SK-N-SH (cell line): Measurements from ENCODE around the gene UBR1. TPM values are rescaled to one million over a fixed set of nuclear protein-coding genes. Genes with fewer than 3 reads are reported as not detected.

Experiments
- CTCF ChIA-PET: fragments of 300-600, 350-600 bp; formaldehyde crosslinking; extraction: SDS; loops from one replicate; lab custom pipeline; 2021; lab: Yijun Ruan, JAX
- POLR2A ChIA-PET: fragments of 350-600 bp; sonication (Branson Sonifier 250); formaldehyde crosslinking; extraction: SDS; loops from one replicate; lab custom pipeline; 2020; ENCODE audit warnings: antibody characterized with exemption, inconsistent platforms; lab: Yijun Ruan, JAX
- DNase-seq: peaks from one replicate; pipeline ENCODE4 v3.0.0; 2012
- H2AFZ ChIP-seq: fragments of 200-600 bp; sonication (generic); 2 replicates; pipeline ENCODE4 v1.8.1; 2016; ENCODE audit warnings: antibody characterized with exemption, mild to moderate bottlenecking, low read depth
- H3F3A ChIP-seq: fragments of 200-600 bp; sonication (generic); replicated peaks from 2 replicates; pipeline ENCODE3; 2016; ENCODE audit warnings: antibody characterized with exemption, mild to moderate bottlenecking; ENCODE audit not compliant: insufficient read depth
- H3K27ac ChIP-seq, 2 experiments: fragments of 200-500 bp in 1 of 2; fragments of 200-600 bp in 1 of 2; sonication (Bioruptor generic) in 1 of 2; sonication (generic), shearing (Covaris generic) in 1 of 2; 2 replicates each; pipeline versions ENCODE4 v1.5.1 to v1.6.1; 2014 to 2016; ENCODE audit warnings: low read depth in 2 of 2, inconsistent platforms in 1 of 2, low read length in 1 of 2, mild to moderate bottlenecking in 1 of 2, mixed read lengths in 1 of 2
- H3K27me3 ChIP-seq: fragments of 200-600 bp; sonication (generic), shearing (Covaris generic); 2 replicates; pipeline ENCODE4 v1.6.1; 2016; ENCODE audit warnings: mixed run types; ENCODE audit not compliant: insufficient read depth
- H3K36me3 ChIP-seq, 2 experiments: fragments of 200-500 bp in 1 of 2; fragments of 200-600 bp in 1 of 2; sonication (Bioruptor generic) in 1 of 2; sonication (generic) in 1 of 2; replicated peaks in 1 of 2; 2 replicates each; pipeline versions ENCODE3 to v1.5.1; 2014 to 2016; ENCODE audit warnings: low read length in 1 of 2, mild to moderate bottlenecking in 1 of 2; ENCODE audit not compliant: insufficient read depth in 2 of 2, control insufficient read depth in 1 of 2
- H3K4me1 ChIP-seq, 2 experiments: fragments of 200-500 bp in 1 of 2; fragments of 200-600 bp in 1 of 2; sonication (Bioruptor generic) in 1 of 2; sonication (generic), shearing (Covaris generic) in 1 of 2; 2 replicates each; pipeline versions ENCODE4 v1.5.1 to v1.6.1; 2014 to 2016; ENCODE audit warnings: low read depth in 1 of 2, low read length in 1 of 2, mixed run types in 1 of 2; ENCODE audit not compliant: insufficient read depth in 2 of 2, control insufficient read depth in 1 of 2
- H3K4me2 ChIP-seq: fragments of 200-600 bp; sonication (generic), shearing (Covaris generic); 2 replicates; pipeline ENCODE4 v1.6.1; 2017; ENCODE audit warnings: mixed run types
- H3K4me3 ChIP-seq, 2 experiments: fragments of 200-500 bp in 1 of 2; fragments of 200-600 bp in 1 of 2; sonication (Bioruptor generic) in 1 of 2; sonication (generic), shearing (Covaris generic) in 1 of 2; 2 replicates each; pipeline versions ENCODE4 v1.5.1 to v1.8.1; 2014 to 2016; ENCODE audit warnings: low read depth in 2 of 2, inconsistent platforms in 1 of 2, low read length in 1 of 2, mild to moderate bottlenecking in 1 of 2, mixed read lengths in 1 of 2, moderate library complexity in 1 of 2
- H3K79me2 ChIP-seq: fragments of 200-600 bp; sonication (generic); 2 replicates; pipeline ENCODE4 v1.8.1; 2017; ENCODE audit warnings: mild to moderate bottlenecking; ENCODE audit not compliant: insufficient read depth
- H3K9ac ChIP-seq: fragments of 200-600 bp; sonication (generic); 2 replicates; pipeline ENCODE4 v1.6.1; 2017; ENCODE audit warnings: mixed run types
- H3K9me2 ChIP-seq: fragments of 200-600 bp; sonication (generic); 2 replicates; pipeline ENCODE4 v1.6.1; 2017; ENCODE audit warnings: mixed run types
- H3K9me3 ChIP-seq: fragments of 200-600 bp; sonication (generic); 2 replicates; pipeline ENCODE4 v1.6.1; 2017; ENCODE audit warnings: mixed run types, mild to moderate bottlenecking, moderate library complexity
- H4K20me1 ChIP-seq: fragments of 200-600 bp; sonication (generic); 2 replicates; pipeline ENCODE4 v1.6.1; 2017; ENCODE audit warnings: mild to moderate bottlenecking, mixed run types; ENCODE audit not compliant: insufficient read depth
- ELF1 ChIP-seq: IDR thresholded peaks from 2 replicates; pipeline ENCODE4 v1.4.0; 2012
- EP300 ChIP-seq, 2 experiments: IDR thresholded peaks; 2 replicates each; pipeline versions ENCODE4 v1.4.0 to v1.6.1; 2012; ENCODE audit warnings: borderline replicate concordance in 1 of 2, low read depth in 1 of 2, low read length in 1 of 2
- EZH2phosphoT487 ChIP-seq: fragments of 200-600 bp; sonication (generic); IDR thresholded peaks from 2 replicates; pipeline ENCODE4 v1.6.1; 2017; ENCODE audit warnings: low read depth, mixed run types, mild to moderate bottlenecking, antibody characterized with exemption, moderate library complexity, borderline replicate concordance
- FOXJ3 ChIP-seq: sonication (generic); formaldehyde crosslinking; IDR thresholded peaks from 2 replicates; pipeline ENCODE4 v1.5.1; 2020; ENCODE audit warnings: mild to moderate bottlenecking, missing genetic modification reagents
- JUND ChIP-seq: IDR thresholded peaks from 2 replicates; pipeline ENCODE4 v1.4.0; 2012
- MEF2A ChIP-seq: IDR thresholded peaks from 2 replicates; pipeline ENCODE4 v1.4.0; 2012; ENCODE audit warnings: low read depth, borderline replicate concordance
- MXI1 ChIP-seq: IDR thresholded peaks from 2 replicates; pipeline ENCODE4 v1.6.1; 2012; ENCODE audit warnings: mild to moderate bottlenecking, low read depth, low read length, improper control_type of control experiment
- NFIC ChIP-seq: IDR thresholded peaks from 2 replicates; pipeline ENCODE4 v1.4.0; 2012; ENCODE audit warnings: borderline replicate concordance
- RAD21 ChIP-seq: IDR thresholded peaks from 2 replicates; pipeline ENCODE4 v1.6.1; 2012; ENCODE audit warnings: mild to moderate bottlenecking, low read length
- RCOR1 ChIP-seq: fragments of 150-350 bp; IDR thresholded peaks from 2 replicates; pipeline ENCODE4 v1.6.1; 2017; ENCODE audit warnings: antibody characterized with exemption, low read length
- SIN3A ChIP-seq: IDR thresholded peaks from 2 replicates; pipeline ENCODE4 v1.6.1; 2012; ENCODE audit warnings: low read depth, mild to moderate bottlenecking, low read length, moderate library complexity, borderline replicate concordance
- SMC3 ChIP-seq: IDR thresholded peaks from 2 replicates; pipeline ENCODE4 v1.6.1; 2012; ENCODE audit warnings: low read depth, low read length, improper control_type of control experiment
- TEAD4 ChIP-seq: IDR thresholded peaks from 2 replicates; pipeline ENCODE4 v1.4.0; 2012; ENCODE audit warnings: mild to moderate bottlenecking, borderline replicate concordance; ENCODE audit not compliant: insufficient read depth
- WGBS: methylation state at CpG from one replicate; pipeline ENCODE4 v1.1.6; 2017; ENCODE audit warnings: low lambda C conversion rate; 5-methylcytosine and 5-hydroxymethylcytosine counted together
- polyA plus RNA-seq, 3 experiments: library from polyadenylated mRNA; depleted of rRNA; stranded (reverse); fragments of >200 nt; gene quantifications; 2 replicates each; pipeline ENCODE4 v1.2.3, GENCODE V29; 2012
- TF ChIP-seq, protein P1 (sequence below): IDR thresholded peaks from 2 replicates; pipeline ENCODE4 v1.6.1; 2012; ENCODE audit warnings: mild to moderate bottlenecking, low read depth, low read length, moderate library complexity
- TF ChIP-seq, protein P2 (sequence below): IDR thresholded peaks from 2 replicates; pipeline ENCODE4 v1.4.0; 2012; ENCODE audit warnings: low read depth
- TF ChIP-seq, protein P3 (sequence below): fragments of 150-350 bp; IDR thresholded peaks from 2 replicates; pipeline ENCODE4 v1.6.1; 2016; ENCODE audit warnings: mild to moderate bottlenecking, low read depth, low read length
- TF ChIP-seq, protein P4 (sequence below): fragments of 200-600 bp; sonication (generic); IDR thresholded peaks from 2 replicates; pipeline ENCODE4 v1.6.1; 2017; ENCODE audit warnings: antibody characterized with exemption, mild to moderate bottlenecking, moderate library complexity

The UBR1 gene
- polyA plus RNA-seq, 1 of the 3 experiments (the other 2 are of a cell fraction), result 3.7 TPM

DNA sequence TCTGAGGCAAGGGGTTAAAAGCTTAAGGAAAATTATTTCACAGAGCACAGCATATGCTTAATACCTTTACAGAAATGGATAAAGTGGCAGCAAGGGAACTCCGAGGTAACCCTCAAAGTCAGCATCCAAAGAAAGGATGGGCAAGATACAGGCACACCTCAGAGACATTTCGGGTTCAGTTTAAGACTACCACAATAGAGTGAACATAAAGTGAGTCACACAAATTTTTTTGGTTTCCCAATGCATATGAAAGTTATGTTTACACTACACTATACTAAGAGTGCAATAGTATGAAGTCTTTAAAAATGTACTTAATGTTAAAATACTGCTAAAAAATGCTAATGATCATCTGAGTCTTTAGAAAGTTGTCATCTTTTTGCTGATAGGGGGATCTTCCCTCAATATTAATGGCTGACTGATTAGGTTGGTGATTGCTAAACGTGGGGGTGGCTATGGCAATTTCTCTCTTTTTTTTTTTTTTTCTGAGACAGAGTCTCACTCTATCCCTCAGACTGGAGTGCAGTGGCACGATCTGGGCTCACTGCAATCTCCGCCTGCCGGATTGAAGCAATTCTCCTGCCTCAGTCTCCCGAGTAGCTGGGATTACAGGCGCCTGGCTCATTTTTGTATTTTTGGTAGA, 10.0 kb downstream of the UBR1 start (continued):
- TF ChIP-seq, protein P1, sequence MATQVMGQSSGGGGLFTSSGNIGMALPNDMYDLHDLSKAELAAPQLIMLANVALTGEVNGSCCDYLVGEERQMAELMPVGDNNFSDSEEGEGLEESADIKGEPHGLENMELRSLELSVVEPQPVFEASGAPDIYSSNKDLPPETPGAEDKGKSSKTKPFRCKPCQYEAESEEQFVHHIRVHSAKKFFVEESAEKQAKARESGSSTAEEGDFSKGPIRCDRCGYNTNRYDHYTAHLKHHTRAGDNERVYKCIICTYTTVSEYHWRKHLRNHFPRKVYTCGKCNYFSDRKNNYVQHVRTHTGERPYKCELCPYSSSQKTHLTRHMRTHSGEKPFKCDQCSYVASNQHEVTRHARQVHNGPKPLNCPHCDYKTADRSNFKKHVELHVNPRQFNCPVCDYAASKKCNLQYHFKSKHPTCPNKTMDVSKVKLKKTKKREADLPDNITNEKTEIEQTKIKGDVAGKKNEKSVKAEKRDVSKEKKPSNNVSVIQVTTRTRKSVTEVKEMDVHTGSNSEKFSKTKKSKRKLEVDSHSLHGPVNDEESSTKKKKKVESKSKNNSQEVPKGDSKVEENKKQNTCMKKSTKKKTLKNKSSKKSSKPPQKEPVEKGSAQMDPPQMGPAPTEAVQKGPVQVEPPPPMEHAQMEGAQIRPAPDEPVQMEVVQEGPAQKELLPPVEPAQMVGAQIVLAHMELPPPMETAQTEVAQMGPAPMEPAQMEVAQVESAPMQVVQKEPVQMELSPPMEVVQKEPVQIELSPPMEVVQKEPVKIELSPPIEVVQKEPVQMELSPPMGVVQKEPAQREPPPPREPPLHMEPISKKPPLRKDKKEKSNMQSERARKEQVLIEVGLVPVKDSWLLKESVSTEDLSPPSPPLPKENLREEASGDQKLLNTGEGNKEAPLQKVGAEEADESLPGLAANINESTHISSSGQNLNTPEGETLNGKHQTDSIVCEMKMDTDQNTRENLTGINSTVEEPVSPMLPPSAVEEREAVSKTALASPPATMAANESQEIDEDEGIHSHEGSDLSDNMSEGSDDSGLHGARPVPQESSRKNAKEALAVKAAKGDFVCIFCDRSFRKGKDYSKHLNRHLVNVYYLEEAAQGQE, result no peak
- TF ChIP-seq JUND (no peak), MXI1 (no peak), SMC3 (no peak), MEF2A (no peak), EP300 (IDR thresholded peaks at IDR 0.05; ENCODE audit: borderline replicate concordance in 1 of 2, low read depth in 1 of 2, low read length in 1 of 2) (no peak), RCOR1 (no peak)

DNA sequence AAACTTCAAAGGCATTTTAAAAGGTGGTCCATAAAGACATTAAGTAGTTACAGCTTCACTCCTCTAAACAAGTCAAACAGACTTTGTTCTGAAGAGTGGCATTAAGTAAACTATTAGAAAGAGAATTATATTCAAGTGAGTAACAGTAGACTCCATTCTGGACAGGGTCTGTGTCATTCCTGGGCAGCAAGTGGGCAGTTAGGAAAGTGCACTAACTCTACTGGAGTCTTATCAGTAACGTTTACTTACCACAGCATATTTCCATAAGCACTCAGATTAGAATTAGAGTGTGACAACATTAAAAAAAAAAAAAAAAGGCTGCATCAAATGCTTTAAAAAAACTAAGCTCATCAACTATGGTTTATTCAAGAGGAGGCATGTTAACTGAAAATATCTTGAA, 10.6 kb downstream of the UBR1 start:
- CTCF ChIA-PET, result no interaction called here
- no peak overlapping the region for H3K9ac ChIP-seq
- no peaks in the 10 kb centered on the region for H3K9me3 ChIP-seq
- TF ChIP-seq EZH2phosphoT487 (no peak), RAD21 (no peak), SMC3 (no peak), SIN3A (no peak), NFIC (no peak), FOXJ3 (CRISPR knock-in tag) (no peak), ELF1 (no peak), TEAD4 (no peak), MXI1 (no peak)
- TF ChIP-seq, protein P2, sequence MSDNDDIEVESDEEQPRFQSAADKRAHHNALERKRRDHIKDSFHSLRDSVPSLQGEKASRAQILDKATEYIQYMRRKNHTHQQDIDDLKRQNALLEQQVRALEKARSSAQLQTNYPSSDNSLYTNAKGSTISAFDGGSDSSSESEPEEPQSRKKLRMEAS, result no peak
- TF ChIP-seq, protein P3, sequence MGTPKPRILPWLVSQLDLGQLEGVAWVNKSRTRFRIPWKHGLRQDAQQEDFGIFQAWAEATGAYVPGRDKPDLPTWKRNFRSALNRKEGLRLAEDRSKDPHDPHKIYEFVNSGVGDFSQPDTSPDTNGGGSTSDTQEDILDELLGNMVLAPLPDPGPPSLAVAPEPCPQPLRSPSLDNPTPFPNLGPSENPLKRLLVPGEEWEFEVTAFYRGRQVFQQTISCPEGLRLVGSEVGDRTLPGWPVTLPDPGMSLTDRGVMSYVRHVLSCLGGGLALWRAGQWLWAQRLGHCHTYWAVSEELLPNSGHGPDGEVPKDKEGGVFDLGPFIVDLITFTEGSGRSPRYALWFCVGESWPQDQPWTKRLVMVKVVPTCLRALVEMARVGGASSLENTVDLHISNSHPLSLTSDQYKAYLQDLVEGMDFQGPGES, result no peak
- TF ChIP-seq, protein P4, sequence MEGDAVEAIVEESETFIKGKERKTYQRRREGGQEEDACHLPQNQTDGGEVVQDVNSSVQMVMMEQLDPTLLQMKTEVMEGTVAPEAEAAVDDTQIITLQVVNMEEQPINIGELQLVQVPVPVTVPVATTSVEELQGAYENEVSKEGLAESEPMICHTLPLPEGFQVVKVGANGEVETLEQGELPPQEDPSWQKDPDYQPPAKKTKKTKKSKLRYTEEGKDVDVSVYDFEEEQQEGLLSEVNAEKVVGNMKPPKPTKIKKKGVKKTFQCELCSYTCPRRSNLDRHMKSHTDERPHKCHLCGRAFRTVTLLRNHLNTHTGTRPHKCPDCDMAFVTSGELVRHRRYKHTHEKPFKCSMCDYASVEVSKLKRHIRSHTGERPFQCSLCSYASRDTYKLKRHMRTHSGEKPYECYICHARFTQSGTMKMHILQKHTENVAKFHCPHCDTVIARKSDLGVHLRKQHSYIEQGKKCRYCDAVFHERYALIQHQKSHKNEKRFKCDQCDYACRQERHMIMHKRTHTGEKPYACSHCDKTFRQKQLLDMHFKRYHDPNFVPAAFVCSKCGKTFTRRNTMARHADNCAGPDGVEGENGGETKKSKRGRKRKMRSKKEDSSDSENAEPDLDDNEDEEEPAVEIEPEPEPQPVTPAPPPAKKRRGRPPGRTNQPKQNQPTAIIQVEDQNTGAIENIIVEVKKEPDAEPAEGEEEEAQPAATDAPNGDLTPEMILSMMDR, result no peak
- H3K36me3 ChIP-seq, result peaks cover 8 to 17% of the 10 kb centered on the region in 2 experiments
- H3K79me2 ChIP-seq, result peaks cover 86% of the 10 kb centered on the region
- H3K4me1 ChIP-seq, result no peaks in the 10 kb centered on the region; a peak in 1 of 4 replicates
- peaks cover 5% of the 10 kb centered on the region; the same call in 1 of the 2 replicates for H4K20me1 ChIP-seq
- no peak overlapping the region for H2AFZ ChIP-seq
- no peak overlapping the region for H3K27ac ChIP-seq
- H3K4me2 ChIP-seq, result no peak overlapping the region
- no peak overlapping the region for H3K4me3 ChIP-seq
- H3K27me3 ChIP-seq, result no peaks in the 10 kb centered on the region
- POLR2A ChIA-PET, result no interaction called here
- H3F3A ChIP-seq, result no peaks in the 10 kb centered on the region
- WGBS, result 57% methylated on average over 1 of the region's 1 CpG
- DNase-seq, result no peak
- H3K9me2 ChIP-seq, result no peaks in the 10 kb centered on the region
